Hindlimb muscle (tissue), 1 donor: ENCODE data around the gene RFX3. TPM values are rescaled to one million over a fixed set of nuclear protein-coding genes. Genes with fewer than 3 reads are reported as not detected.

ENCODE experiments used
- DNase-seq: peaks from one replicate; pipeline ENCODE4 v3.0.0-alpha.2; 2013
- polyA plus RNA-seq: library from polyadenylated mRNA; unstranded; fragments of 120-200 nt; gene quantifications from one replicate; pipeline ENCODE4 v1.2.1, GENCODE V29; 2013; ENCODE audit not compliant: insufficient read length

Gene RFX3
- polyA plus RNA-seq, 1 donor = 5.0 TPM

DNA sequence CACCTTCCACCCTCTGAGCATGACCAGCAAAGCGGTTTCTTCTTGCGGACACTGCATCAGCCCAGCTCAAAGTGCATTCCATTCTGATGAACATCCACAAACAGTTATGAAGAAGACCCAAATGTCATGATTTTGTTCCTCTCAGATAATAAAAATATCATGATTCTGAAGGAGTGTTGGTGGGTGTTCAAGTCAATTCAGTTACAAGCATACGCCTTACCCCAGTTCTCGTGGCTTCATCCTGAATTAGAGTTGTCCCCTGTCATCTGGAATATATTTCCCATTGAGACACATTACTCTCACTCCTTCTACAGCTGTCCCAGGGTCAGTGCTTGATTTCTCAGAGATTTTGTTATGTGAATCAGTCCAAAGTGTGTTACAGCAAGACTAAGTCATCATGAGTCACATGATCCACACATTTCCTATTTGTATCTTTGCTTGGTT, 325.4 kb downstream of the RFX3 start:
- DNase-seq = no peak

DNA sequence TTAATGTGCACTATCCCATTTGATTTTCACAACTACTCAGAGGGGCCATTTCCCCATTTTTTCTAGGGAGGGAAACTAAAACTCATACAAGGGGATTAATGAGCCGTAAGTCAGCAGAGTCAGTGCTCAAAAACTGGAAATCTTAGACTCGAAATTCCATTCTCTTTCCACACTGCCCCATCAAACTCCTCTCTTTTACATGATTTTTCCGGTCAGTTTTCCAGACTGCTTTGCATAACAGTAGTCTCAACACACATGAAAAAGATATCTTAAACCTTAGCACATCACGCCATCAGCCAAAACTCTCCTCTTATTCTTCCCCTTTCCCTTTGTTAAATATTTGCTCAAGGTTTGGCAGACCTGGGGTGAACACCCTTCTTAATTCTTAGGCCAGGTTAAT, 332.0 kb downstream of the RFX3 start:
- peak; percentile 51 for DNase-seq

DNA sequence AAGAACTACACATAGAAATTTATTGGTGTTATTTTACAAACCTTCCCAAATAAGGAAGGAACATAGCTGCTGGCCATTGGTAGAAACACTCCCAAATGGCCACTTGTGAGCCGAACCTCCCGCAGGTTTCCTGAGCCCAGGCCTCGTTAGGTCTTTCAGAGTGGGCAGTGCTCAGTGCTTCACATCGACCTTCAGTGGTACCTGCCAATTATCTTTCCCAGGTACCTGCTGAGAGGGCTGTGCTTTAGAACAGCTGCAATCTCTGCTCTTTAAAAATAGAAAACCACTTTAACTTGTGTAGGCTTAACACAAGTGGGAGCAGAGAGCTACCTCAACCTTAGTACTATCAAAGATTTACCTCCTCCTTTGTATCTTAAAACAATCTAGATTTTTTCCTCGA, 334.1 kb downstream of the RFX3 start:
- DNase-seq = no peak

- DNase-seq = no peak
Observed at GRCh38 chr9:3189113-3189861, 336.5 kb downstream of the RFX3 start.

- no peak for DNase-seq
Observed at GRCh38 chr9:3186751-3187150, 339.1 kb downstream of the RFX3 start.

DNA sequence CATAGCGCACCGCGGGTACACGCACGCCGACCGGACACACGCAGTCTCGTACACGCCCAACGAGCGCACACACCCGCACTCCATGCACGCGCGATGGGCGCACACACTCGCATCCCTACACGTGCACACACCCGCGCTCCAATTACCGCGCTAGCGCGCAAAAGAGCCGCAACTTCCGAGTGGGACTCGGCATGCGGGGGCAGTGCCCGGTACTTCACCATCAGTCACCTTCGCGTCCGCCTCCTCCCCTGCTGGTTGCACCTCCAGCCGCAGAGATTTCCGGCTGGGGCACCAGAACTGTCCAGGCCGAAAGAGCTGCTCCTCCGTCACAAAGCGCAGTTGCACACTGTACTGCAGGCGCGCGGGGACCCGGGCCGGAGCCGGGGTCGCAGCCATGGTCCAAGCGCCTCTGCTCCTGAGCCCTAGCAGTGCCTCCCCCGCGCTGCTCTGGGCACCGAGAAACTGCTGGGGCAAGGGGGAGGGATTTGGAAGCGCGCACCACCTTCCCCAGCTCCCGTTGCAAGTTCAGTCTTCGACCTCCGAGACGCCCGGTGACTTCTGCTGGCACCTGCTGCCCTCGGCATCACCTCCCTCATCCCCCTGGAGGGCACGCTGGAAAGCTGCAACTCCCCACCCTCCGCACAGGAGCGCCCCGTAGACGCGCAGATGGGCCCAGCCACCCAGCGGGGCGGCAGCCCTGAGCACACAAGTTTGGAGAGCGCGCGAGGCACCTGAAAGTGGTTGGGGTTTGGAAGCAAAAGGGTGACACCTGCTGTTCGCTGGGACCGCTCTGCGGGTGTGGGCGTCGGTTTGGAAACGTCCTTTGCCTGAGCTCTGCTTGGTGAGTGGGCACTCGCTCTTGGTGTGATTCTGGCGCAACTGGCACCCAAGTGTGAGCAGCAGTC, 344.5 kb downstream of the RFX3 start:
- peak; percentile 50 for DNase-seq

GRCh38 chr9:3180696-3181048, 345.1 kb downstream of the RFX3 start:
- no peak for DNase-seq

DNA sequence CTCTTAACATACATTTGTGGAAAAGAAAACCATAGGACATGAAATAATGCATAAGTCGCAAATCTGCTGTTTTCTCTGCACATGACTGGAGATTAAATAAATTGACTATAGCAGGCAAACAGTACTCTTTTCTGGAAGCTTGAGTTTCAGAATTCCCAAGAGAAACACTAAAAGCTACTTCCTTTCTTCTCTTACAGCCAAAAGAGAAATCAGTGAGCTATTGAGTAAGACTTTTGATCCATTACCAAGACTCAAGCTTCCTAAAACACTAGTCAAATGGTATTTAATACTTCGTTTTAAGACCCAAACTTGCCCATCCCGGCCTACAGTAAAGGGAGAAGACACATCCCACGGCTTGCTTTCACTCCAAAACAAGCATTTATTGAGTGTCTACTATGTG, 346.1 kb downstream of the RFX3 start:
- DNase-seq = no peak

DNA sequence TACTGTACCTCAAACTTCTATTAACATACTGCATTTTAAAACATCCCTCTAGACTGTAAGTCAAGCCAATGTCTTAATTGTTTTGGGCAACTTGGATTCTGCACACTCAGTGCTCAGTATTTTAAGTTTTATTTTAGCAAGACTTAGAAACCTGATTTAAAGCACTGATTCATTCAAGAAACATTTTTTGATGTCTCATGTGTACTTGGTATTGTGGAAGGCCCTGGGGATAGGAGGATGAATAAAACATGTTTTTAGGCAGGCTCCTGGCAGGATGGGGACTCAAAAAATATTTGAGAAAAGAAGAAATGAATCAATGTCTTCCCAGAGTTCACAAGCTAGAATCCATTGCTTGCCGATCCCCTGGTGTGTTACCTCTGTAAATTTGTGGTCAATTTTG, 347.9 kb downstream of the RFX3 start:
- no peak for DNase-seq

GRCh38 chr9:3177146-3177761, 348.5 kb downstream of the RFX3 start:
- no peak for DNase-seq

DNA sequence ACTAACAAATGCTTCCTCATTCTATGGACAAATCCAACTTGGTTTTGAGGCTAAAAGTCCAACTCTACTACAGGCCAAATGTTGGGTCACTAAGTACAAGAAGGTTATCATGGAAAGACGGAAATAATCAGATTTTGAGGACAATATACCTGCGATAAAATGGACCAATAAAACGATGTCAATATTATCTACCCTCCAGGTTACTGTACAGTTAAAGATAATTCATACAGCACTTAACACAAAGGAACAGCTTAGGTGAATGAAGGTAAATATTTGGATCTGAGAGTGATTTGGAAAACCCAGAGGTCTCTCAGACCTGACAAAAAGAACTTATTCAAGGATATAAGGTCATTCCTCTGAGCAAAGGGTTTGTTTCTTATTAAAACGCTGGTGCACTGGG, 352.4 kb downstream of the RFX3 start:
- DNase-seq = no peak

GRCh38 chr9:3170819-3171218, 355.0 kb downstream of the RFX3 start:
- DNase-seq = no peak
